GM23338 (cell line): Measurements from ENCODE around the gene HEPACAM. TPM values are rescaled to one million over a fixed set of nuclear protein-coding genes. Genes with fewer than 3 reads are reported as not detected.

ENCODE experiments used
- ATAC-seq: fragments of 200-7000 bp; cut with Tn5 transposase; 3 replicates; pipeline ENCODE4 v1.9.1; 2020
- DNase-seq: peaks from one replicate; pipeline ENCODE4 v3.0.0-alpha.2; 2015; ENCODE audit warnings: low spot score
- H2AFZ ChIP-seq: fragments of 200-600 bp; sonication (generic); 2 replicates; pipeline ENCODE4 v1.8.0; 2016; ENCODE audit warnings: antibody characterized with exemption, mild to moderate bottlenecking, moderate library complexity
- H3F3A ChIP-seq: fragments of 200-600 bp; sonication (generic); replicated peaks from 2 replicates; pipeline ENCODE4 v1.8.0; 2017; ENCODE audit warnings: antibody characterized with exemption, mixed run types, low read depth
- H3K27ac ChIP-seq: fragments of 200-600 bp; sonication (generic); 2 replicates; pipeline ENCODE4 v1.6.1; 2016; ENCODE audit warnings: low read depth
- H3K27me3 ChIP-seq: fragments of 200-600 bp; sonication (generic); 2 replicates; pipeline ENCODE4 v1.8.0; 2016; ENCODE audit warnings: mild to moderate bottlenecking, mixed run types, moderate library complexity; ENCODE audit not compliant: insufficient read depth
- H3K36me3 ChIP-seq: fragments of 200-600 bp; sonication (generic); 2 replicates; pipeline ENCODE4 v1.8.0; 2016; ENCODE audit warnings: mild to moderate bottlenecking; ENCODE audit not compliant: insufficient read depth
- H3K4me1 ChIP-seq: fragments of 200-600 bp; sonication (generic); 2 replicates; pipeline ENCODE4 v1.8.0; 2016; ENCODE audit warnings: mild to moderate bottlenecking, moderate library complexity; ENCODE audit not compliant: insufficient read depth
- H3K4me2 ChIP-seq: fragments of 200-600 bp; sonication (generic); 2 replicates; pipeline ENCODE4 v1.7.1; 2017; ENCODE audit warnings: mixed run types
- H3K4me3 ChIP-seq: fragments of 200-600 bp; sonication (generic); 2 replicates; pipeline ENCODE4 v1.6.1; 2016; ENCODE audit warnings: mixed run types
- H3K79me2 ChIP-seq: fragments of 200-600 bp; sonication (generic); replicated peaks from 2 replicates; pipeline ENCODE4 v1.8.0; 2017; ENCODE audit warnings: mild to moderate bottlenecking; ENCODE audit not compliant: insufficient read depth
- H3K9me2 ChIP-seq: fragments of 200-600 bp; sonication (generic); 2 replicates; pipeline ENCODE4 v1.8.0; 2017; ENCODE audit not compliant: insufficient read depth
- H4K20me1 ChIP-seq: fragments of 200-600 bp; sonication (generic); replicated peaks from 2 replicates; pipeline ENCODE4 v1.8.0; 2017; ENCODE audit warnings: mild to moderate bottlenecking; ENCODE audit not compliant: insufficient read depth
- H3K27ac Mint-ChIP-seq: 2 replicates; pipeline ENCODE4 v1.8.0; 2020; ENCODE audit warnings: inconsistent platforms, mild to moderate bottlenecking, moderate library complexity, mixed read lengths
- H3K27me3 Mint-ChIP-seq: 3 replicates; pipeline ENCODE4 v1.8.0; 2022; ENCODE audit warnings: low read depth, mild to moderate bottlenecking, moderate library complexity, mixed read lengths, inconsistent platforms; ENCODE audit not compliant: insufficient read depth, poor library complexity
- H3K36me3 Mint-ChIP-seq: 3 replicates; pipeline ENCODE4 v1.8.0; 2021; ENCODE audit warnings: low read depth, mild to moderate bottlenecking, inconsistent platforms, moderate library complexity, mixed read lengths
- H3K4me1 Mint-ChIP-seq: 3 replicates; pipeline ENCODE4 v1.8.0; 2020; ENCODE audit warnings: mild to moderate bottlenecking, inconsistent platforms, mixed read lengths
- H3K4me3 Mint-ChIP-seq: 3 replicates; pipeline ENCODE4 v1.8.0; 2021; ENCODE audit warnings: moderate library complexity, mild to moderate bottlenecking, inconsistent platforms, mixed read lengths
- H3K9me3 Mint-ChIP-seq: 3 replicates; pipeline ENCODE4 v1.8.0; 2020; ENCODE audit warnings: moderate library complexity, mild to moderate bottlenecking, inconsistent platforms, mixed read lengths
- CREB1 ChIP-seq: fragments of 250-450 bp; sonication (Bioruptor Pico); IDR thresholded peaks from 2 replicates; pipeline ENCODE4 v1.5.0; 2020; ENCODE audit warnings: low read depth, mild to moderate bottlenecking, moderate library complexity
- CTCF ChIP-seq, 2 experiments: fragments of 200-600 bp in 1 of 2; sonication (generic) in 1 of 2; conservative IDR thresholded peaks; 2 replicates each; pipeline versions ENCODE4 v1.5.1 to v1.6.1; 2016 to 2017; ENCODE audit warnings: antibody characterized with exemption in 2 of 2, low read depth in 2 of 2, mild to moderate bottlenecking in 2 of 2, moderate library complexity in 1 of 2
- ETS1 ChIP-seq: IDR thresholded peaks from 2 replicates; pipeline ENCODE4 v1.6.1; 2016; ENCODE audit warnings: antibody characterized with exemption
- EZH2 ChIP-seq: fragments of 200-600 bp; sonication (generic); IDR thresholded peaks from one replicate; pipeline ENCODE4 v1.8.0; 2017; ENCODE audit warnings: antibody characterized with exemption, mild to moderate bottlenecking, low read depth; ENCODE audit not compliant: unreplicated experiment
- EZH2phosphoT487 ChIP-seq: fragments of 200-600 bp; sonication (generic); IDR thresholded peaks from one replicate; pipeline ENCODE4 v1.8.1; 2018; ENCODE audit warnings: antibody characterized with exemption; ENCODE audit not compliant: unreplicated experiment
- JUNB ChIP-seq: IDR thresholded peaks from one replicate; pipeline ENCODE4 v1.6.1; 2016; ENCODE audit warnings: antibody characterized with exemption; ENCODE audit not compliant: unreplicated experiment
- NANOG ChIP-seq: IDR thresholded peaks from 2 replicates; pipeline ENCODE4 v1.6.1; 2016; ENCODE audit warnings: antibody characterized with exemption, borderline replicate concordance
- POLR2AphosphoS5 ChIP-seq: IDR thresholded peaks from 2 replicates; pipeline ENCODE4 v1.6.1; 2016; ENCODE audit warnings: antibody characterized with exemption, low read depth
- STAT1 ChIP-seq: IDR thresholded peaks from one replicate; pipeline ENCODE4 v1.6.1; 2016; ENCODE audit warnings: antibody characterized with exemption; ENCODE audit not compliant: unreplicated experiment
- ZNF114 ChIP-seq: fragments of 250-450 bp; sonication (Bioruptor Pico); IDR thresholded peaks from 2 replicates; pipeline ENCODE4 v1.5.0; 2020; ENCODE audit warnings: mild to moderate bottlenecking, moderate library complexity
- ZNF331 ChIP-seq: fragments of 250-450 bp; sonication (Bioruptor Pico); IDR thresholded peaks from 2 replicates; pipeline ENCODE4 v1.5.0; 2020; ENCODE audit warnings: low read depth, mild to moderate bottlenecking, moderate library complexity
- ZNF462 ChIP-seq: fragments of 250-450 bp; sonication (Bioruptor Pico); IDR thresholded peaks from 2 replicates; pipeline ENCODE4 v1.5.0; 2020; ENCODE audit warnings: mild to moderate bottlenecking, moderate library complexity
- polyA plus RNA-seq: library from polyadenylated mRNA; unstranded; fragments of >200 nt; fragmentation: Nextera tagmentation; extraction: Ambion mirVana; gene quantifications from 2 replicates; pipeline ENCODE4 v1.2.1, GENCODE V29; 2016
- total RNA-seq: library from RNA; depleted of rRNA; stranded (reverse); fragments of >200 nt; shearing (Covaris generic); gene quantifications from 2 replicates; pipeline ENCODE4 v1.2.3, GENCODE V29; 2014
- TF ChIP-seq, protein P1 (sequence below): IDR thresholded peaks from one replicate; pipeline ENCODE4 v1.6.1; 2018; ENCODE audit warnings: antibody characterized with exemption; ENCODE audit not compliant: unreplicated experiment

The HEPACAM gene
- total and polyA plus RNA-seq, 2 experiments from 2014 or later = 0.17 TPM; not detected in 1

DNA sequence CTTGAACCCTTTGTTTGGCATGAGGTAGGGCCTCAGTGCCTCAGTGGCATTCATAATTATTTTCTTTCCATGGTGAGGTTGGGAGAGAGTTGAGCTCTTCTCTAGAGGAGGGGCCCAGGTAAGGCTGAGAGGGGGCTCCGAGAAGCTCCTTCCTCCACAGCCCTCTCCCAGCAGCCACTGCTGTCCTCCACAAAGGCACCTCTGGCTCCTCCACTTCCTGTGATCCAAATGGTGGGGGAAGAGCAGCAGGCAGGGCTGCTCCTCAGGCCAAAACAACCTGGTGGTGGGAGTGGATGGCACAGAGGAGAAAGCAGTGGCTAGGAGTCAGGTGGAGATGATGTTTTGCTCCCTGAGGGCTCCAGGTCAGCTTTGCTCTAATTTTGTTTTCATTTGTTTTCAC is 51.5 kb downstream of the HEPACAM start:
- H3K4me2 ChIP-seq = no peak overlapping the region
- H2AFZ ChIP-seq = no peak overlapping the region
- peaks cover 13% of the 10 kb centered on the region for H3K27me3 Mint-ChIP-seq
- no peaks in the 10 kb centered on the region for H3K36me3 ChIP-seq
- no peaks in the 10 kb centered on the region for H4K20me1 ChIP-seq
- no peak overlapping the region for H3K27ac ChIP-seq
- H3K9me3 Mint-ChIP-seq = no peaks in the 10 kb centered on the region; the same call in 2 of the 3 replicates
- no peak overlapping the region for H3K4me3 Mint-ChIP-seq
- 0 out of 2 replicates have a peak, but pooled peaks cover 8% of the 10 kb centered on the region for H3K27me3 ChIP-seq
- no peak overlapping the region for H3K27ac Mint-ChIP-seq
- H3K36me3 Mint-ChIP-seq = no peaks in the 10 kb centered on the region
- no peak overlapping the region for H3K4me3 ChIP-seq
- no peaks in the 10 kb centered on the region for H3K79me2 ChIP-seq
- H3K9me2 ChIP-seq = peaks cover 5% of the 10 kb centered on the region; the same call in 1 of the 2 replicates
- DNase-seq (no peak), ATAC-seq (no peak)
- no peaks in the 10 kb centered on the region; the same call in none of the 3 replicates for H3K4me1 Mint-ChIP-seq
- H3K4me1 ChIP-seq = no peaks in the 10 kb centered on the region
- TF ChIP-seq ZNF462 (CRISPR knock-in tag) (no peak), CTCF (conservative IDR thresholded peaks at IDR 0.05; ENCODE audit: low read depth in 2 of 2) (no peak), EZH2phosphoT487 (no peak), ETS1 (no peak), NANOG (no peak), STAT1 (no peak), ZNF331 (CRISPR knock-in tag) (no peak), CREB1 (CRISPR knock-in tag) (no peak), JUNB (no peak), POLR2AphosphoS5 (no peak), ZNF114 (CRISPR knock-in tag) (no peak), EZH2 (no peak)
- TF ChIP-seq, protein P1, sequence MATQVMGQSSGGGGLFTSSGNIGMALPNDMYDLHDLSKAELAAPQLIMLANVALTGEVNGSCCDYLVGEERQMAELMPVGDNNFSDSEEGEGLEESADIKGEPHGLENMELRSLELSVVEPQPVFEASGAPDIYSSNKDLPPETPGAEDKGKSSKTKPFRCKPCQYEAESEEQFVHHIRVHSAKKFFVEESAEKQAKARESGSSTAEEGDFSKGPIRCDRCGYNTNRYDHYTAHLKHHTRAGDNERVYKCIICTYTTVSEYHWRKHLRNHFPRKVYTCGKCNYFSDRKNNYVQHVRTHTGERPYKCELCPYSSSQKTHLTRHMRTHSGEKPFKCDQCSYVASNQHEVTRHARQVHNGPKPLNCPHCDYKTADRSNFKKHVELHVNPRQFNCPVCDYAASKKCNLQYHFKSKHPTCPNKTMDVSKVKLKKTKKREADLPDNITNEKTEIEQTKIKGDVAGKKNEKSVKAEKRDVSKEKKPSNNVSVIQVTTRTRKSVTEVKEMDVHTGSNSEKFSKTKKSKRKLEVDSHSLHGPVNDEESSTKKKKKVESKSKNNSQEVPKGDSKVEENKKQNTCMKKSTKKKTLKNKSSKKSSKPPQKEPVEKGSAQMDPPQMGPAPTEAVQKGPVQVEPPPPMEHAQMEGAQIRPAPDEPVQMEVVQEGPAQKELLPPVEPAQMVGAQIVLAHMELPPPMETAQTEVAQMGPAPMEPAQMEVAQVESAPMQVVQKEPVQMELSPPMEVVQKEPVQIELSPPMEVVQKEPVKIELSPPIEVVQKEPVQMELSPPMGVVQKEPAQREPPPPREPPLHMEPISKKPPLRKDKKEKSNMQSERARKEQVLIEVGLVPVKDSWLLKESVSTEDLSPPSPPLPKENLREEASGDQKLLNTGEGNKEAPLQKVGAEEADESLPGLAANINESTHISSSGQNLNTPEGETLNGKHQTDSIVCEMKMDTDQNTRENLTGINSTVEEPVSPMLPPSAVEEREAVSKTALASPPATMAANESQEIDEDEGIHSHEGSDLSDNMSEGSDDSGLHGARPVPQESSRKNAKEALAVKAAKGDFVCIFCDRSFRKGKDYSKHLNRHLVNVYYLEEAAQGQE = no peak
- H3F3A ChIP-seq = no peaks in the 10 kb centered on the region
